Kidney (tissue), 14 donors: ENCODE measurements around the gene NUCB1. TPM values are rescaled to one million over a fixed set of nuclear protein-coding genes. Genes with fewer than 3 reads are reported as not detected.
"Not testable (repeated sequence)": the region's sequence is repeated elsewhere in the genome, so short reads cannot be mapped to it uniquely, and the experiment has no call there.

ENCODE experiments used
- DNase-seq, 5 donors: peaks; one replicate each; pipeline ENCODE4 v3.0.0-alpha.2; 2013 to 2020
- FAIRE-seq: peaks from 2 replicates; lab custom pipeline; 2012; peaks lifted over from hg19 to GRCh38; lab: Jason Lieb, UNC
- H3K27ac ChIP-seq, 2 donors: one replicate each; pipeline ENCODE4 v1.7.0; 2013; ENCODE audit warnings: low read depth in 2 of 2, low read length in 2 of 2, inconsistent platforms in 1 of 2
- H3K27me3 ChIP-seq: one replicate; pipeline ENCODE4 v1.7.1; 2013; ENCODE audit warnings: low read length, inconsistent platforms; ENCODE audit not compliant: control insufficient read depth, insufficient read depth
- H3K36me3 ChIP-seq, 3 donors: one replicate each; pipeline versions ENCODE4 v1.7.0 to v1.7.1; 2013; ENCODE audit warnings: low read length in 3 of 3, control low read depth in 1 of 3, inconsistent platforms in 1 of 3; ENCODE audit not compliant: insufficient read depth in 3 of 3, control insufficient read depth in 2 of 3
- H3K4me1 ChIP-seq, 3 donors: one replicate each; pipeline versions ENCODE4 v1.7.0 to v1.7.1; 2013; ENCODE audit warnings: low read length in 3 of 3, inconsistent platforms in 1 of 3, low read depth in 1 of 3; ENCODE audit not compliant: control insufficient read depth in 2 of 3, insufficient read depth in 2 of 3
- H3K4me3 ChIP-seq, 3 donors: one replicate each; pipeline versions ENCODE4 v1.7.0 to v1.8.1; 2013; ENCODE audit warnings: low read length in 3 of 3, control low read depth in 1 of 3, inconsistent platforms in 1 of 3
- H3K9ac ChIP-seq, 3 donors: one replicate each; pipeline versions ENCODE4 v1.7.0 to v1.7.1; 2013; ENCODE audit warnings: low read length in 3 of 3, control low read depth in 1 of 3, inconsistent platforms in 1 of 3
- H3K9me3 ChIP-seq, 3 donors: one replicate each; pipeline versions ENCODE4 v1.7.0 to v1.7.1; 2013; ENCODE audit warnings: low read length in 3 of 3, control low read depth in 1 of 3, inconsistent platforms in 1 of 3; ENCODE audit not compliant: control insufficient read depth in 2 of 3, insufficient read depth in 1 of 3
- CTCF ChIP-seq: IDR thresholded peaks from 3 replicates; pipeline ENCODE4 v1.5.1; 2012; ENCODE audit warnings: mild to moderate bottlenecking, moderate library complexity, borderline replicate concordance; ENCODE audit not compliant: insufficient read depth; ENCODE audit errors: extremely low read depth
- intact Hi-C: fragments of 100-400 bp; cut with DNase I; formaldehyde crosslinking; loops from one replicate; pipeline ENCODE4 v1.11.1; 2022
- polyA plus RNA-seq: library from polyadenylated mRNA; stranded (reverse); fragments of 350-450 nt; fragmentation: Illumina TruSeq; extraction: RNeasy Lipid Tissue Mini Kit (QIAGEN cat#74804); gene quantifications from one replicate; pipeline ENCODE4 v1.2.3, GENCODE V29; 2014; ENCODE audit warnings: low read depth, low replicate concordance; ENCODE audit not compliant: insufficient read depth
- total RNA-seq: library from RNA; stranded (reverse); fragmentation: NEBNext Ultra II Directional; extraction: Animal tissue kit (Norgen Biotek cat#: 25700); gene quantifications from one replicate; pipeline ENCODE4 v1.2.1, GENCODE V29; 2021
- donor health status: control.
- donor health status: control.
- donor health status: control.
- donor health status: control.
- donor health status: control.
- donor health status: DM: yes; HTN: yes; CAD: no.
- donor health status: Normal renal cell carcinoma (clear cell type).

The NUCB1 gene
- total and polyA plus RNA-seq, 2 donors from 2014 or later = 265 to 503 TPM

GRCh38 chr19:48874303-48875135 is 25.6 kb upstream of the NUCB1 start:
- peaks cover 4 to 26% (median 13%) of the 10 kb centered on the region in 3 donors for H3K4me1 ChIP-seq
- H3K9me3 ChIP-seq = no peaks in the 10 kb centered on the region
- H3K4me3 ChIP-seq = peak overlapping the region; percentile 37 to 100 (median 99)
- TF ChIP-seq CTCF = no peak
- intact Hi-C loops = no loop called here
- peak overlapping the region in 2 of 3 donors; percentile 96 to 100 for H3K9ac ChIP-seq
- DNase-seq = no peak
- no peak for FAIRE-seq
- H3K36me3 ChIP-seq = peaks cover 0 to 14% (median 2%) of the 10 kb centered on the region in 3 donors
- H3K27me3 ChIP-seq = no peaks in the 10 kb centered on the region
- H3K27ac ChIP-seq = peak overlapping the region; percentile 100

- Histone ChIP-seq H3K4me1 (peaks cover 4 to 26% (median 13%) of the 10 kb centered on the region in 3 donors), H3K27ac (peak overlapping the region; percentile 100), H3K36me3 (peaks cover 0 to 14% (median 2%) of the 10 kb centered on the region in 3 donors), H3K4me3 (peak overlapping the region in 1 of 3 donors; percentile 100)
- H3K9ac ChIP-seq, DNase-seq, H3K27me3 ChIP-seq, FAIRE-seq, H3K9me3 ChIP-seq, intact Hi-C loops: not testable (repeated sequence)
Observed at GRCh38 chr19:48876043-48876981, 23.8 kb upstream of the NUCB1 start.

DNA sequence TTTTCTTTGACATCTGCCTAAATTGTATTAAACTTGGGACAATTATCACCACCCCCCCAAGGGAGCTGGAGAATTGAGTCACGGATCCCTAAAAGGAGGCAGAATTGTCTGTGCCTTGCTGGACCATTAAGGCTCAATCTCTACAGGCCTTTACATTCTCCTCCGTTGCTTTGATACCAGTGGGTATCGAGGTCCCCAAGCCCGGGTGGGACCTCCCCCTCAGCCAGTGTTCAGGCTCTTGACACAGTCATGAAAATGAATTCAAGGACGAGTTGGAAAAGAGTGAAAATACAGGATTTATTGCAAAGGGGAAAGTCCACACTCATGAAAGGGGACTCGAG is 22.3 kb upstream of the NUCB1 start:
- intact Hi-C loops = no loop called here
- no peak for TF ChIP-seq CTCF

More for the DNA sequence above, 22.3 kb upstream of the NUCB1 start:
- no peaks in the 10 kb centered on the region for H3K9me3 ChIP-seq
- FAIRE-seq (no peak), DNase-seq (no peak)
- no peak overlapping the region for H3K27ac ChIP-seq
- no peaks in the 10 kb centered on the region for H3K27me3 ChIP-seq
- peaks cover 0 to 14% (median 2%) of the 10 kb centered on the region in 3 donors for H3K36me3 ChIP-seq
- peaks cover 4 to 26% (median 13%) of the 10 kb centered on the region in 3 donors for H3K4me1 ChIP-seq
- H3K9ac ChIP-seq = no peak overlapping the region
- H3K4me3 ChIP-seq = no peak overlapping the region
